Nucleus accumbens (tissue), 56 donors: ENCODE data around the gene ANGPTL2.

Experiments
- DNase-seq, 56 donors: peaks; one replicate each; lab custom pipeline; 2025; lab: John Stamatoyannopoulos, UW

Gene ANGPTL2

DNA sequence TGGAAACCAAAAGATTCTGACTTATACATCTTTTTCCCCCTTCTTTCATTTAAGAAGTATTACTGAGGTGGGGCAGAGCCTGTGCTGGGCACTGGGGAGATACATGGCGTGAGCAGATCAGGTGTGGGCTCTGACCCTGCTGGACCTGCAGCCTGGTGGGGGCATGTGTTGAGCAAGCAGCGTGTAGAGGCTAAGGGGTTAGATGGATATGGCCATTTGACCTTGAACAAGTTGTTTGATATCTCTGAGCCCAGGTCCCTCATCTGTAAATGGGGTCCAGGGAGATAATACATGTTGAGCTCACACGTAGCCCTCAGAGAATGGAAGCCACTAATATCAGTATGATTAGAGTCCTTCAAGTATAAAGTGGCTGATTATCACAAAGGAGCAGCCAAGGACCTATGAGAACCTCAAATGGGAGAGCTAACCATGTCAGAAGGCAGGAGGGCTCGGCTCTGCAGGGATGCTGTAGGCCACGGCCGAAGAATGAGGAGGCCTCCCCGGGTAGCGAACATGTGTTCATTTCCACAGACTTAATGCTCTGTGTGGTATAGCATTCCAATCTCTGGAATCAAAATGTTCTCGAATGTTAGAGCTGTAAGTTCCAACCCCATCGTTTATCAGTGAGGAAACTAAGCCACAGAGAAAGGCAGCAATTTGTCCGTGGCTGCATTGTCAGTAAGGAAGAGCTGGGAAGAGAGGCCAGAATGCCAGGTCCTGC, 15.4 kb upstream of the ANGPTL2 start:
- no peak for DNase-seq

DNA sequence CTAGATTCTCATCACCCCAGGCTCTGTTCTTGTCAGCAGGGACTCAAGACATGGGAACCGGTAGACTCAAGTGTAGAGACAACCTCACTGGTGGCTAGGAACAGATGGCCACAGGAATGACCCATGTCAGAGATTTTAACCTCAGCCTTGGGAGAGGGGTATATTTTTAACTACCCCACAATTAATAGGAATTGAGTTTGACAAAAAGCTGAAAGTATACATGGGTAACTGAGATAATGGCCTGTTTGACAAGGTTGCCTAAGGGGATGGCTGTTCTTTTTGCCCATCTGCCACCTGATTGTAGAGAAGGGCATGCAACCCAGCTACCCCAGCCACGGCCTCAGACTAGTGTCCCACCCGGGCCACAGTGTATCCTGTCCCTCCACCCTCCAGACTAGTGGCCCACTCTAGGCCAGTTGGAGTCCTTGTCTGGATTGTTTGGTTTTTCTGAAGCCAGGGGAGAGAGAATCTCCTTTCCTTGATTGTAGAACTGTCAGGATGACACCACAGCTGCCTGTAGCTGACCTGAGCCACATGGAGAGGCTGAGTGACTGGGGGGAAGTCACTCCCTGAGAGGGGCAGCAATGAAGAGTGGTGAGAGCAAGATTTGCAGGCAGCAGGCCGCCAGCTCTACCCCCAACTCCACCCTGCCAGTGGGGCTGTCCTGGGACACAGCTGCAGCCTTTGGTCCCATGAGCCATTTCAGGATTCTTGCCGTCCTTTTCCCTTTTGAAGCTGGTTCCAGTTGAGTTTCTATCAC, 14.6 kb upstream of the ANGPTL2 start:
- DNase-seq: no peak

GRCh38 chr9:127136081-127136879, 13.8 kb upstream of the ANGPTL2 start:
- DNase-seq: no peak

- DNase-seq: no peak
Observed at GRCh38 chr9:127135056-127135745, 12.8 kb upstream of the ANGPTL2 start.

DNA sequence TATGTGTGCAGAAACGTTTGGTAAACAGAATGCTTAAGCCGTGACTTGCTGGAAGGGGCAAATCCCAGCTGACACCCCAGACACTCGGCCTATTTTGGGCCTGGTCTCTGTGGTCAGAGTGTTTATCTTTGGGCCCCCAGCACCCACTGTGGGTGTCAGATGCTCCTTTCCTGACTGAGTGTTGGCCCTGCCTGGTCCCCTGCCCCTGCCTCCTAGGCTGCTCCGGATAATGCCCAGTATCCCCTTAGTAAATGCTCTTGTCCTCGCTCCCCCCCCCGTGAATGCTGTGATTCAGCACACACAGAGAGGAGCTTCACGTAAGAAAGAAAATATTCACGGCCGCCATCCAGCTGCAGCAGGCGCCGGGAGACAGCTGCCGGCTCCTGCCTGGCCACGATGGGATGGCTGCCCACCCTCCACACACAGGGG, 11.3 kb upstream of the ANGPTL2 start:
- peak in 53 of 56 donors; percentile 37 to 91 (median 77) for DNase-seq

GRCh38 chr9:127132921-127133647, 10.6 kb upstream of the ANGPTL2 start:
- peak in 17 of 56 donors; percentile 26 to 74 (median 50) for DNase-seq

DNA sequence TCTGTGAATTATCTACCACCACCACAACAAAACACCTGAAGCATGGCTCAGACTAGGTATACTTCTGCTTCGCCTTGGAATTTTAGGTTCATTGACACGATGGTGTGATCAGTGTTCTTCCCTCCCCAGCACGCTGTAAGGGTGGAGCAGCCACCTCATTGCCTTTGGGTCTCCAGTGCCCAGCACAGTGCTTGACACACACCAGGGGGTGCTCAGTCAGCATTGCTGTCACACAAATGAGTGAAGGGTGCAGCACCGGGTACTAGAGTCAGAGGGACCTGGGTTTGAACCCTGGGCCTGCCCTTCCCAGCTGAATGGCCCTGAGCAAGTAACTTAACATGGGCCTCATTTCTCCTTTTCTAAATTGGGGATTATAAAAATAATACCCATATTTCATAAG, 9.9 kb upstream of the ANGPTL2 start:
- DNase-seq: no peak

DNA sequence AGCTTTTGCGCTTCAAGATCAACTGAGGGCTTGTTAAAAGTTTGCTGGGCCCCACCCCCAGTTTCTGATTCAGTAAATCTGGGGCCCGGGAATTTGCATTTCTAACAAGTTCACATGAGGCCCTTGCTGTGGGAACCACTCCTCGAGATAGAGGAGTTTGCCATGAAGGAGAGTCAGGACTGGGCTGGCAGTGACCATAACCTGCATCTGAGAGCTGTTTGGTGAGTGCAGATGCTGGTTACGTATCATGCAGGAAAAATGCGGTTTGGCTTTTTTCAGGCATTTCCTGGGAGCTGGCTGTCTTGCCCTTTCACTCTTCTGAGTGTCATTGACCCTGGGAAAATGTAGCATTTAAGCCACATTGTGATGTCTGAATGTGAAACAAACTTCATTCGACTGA, 9.4 kb upstream of the ANGPTL2 start:
- DNase-seq: no peak

GRCh38 chr9:127130661-127131538, 8.5 kb upstream of the ANGPTL2 start:
- DNase-seq: peak in 27 of 56 donors; percentile 17 to 75 (median 42)

- no peak for DNase-seq
Observed at GRCh38 chr9:127130235-127130634, 7.8 kb upstream of the ANGPTL2 start.

GRCh38 chr9:127129718-127130085, 7.3 kb upstream of the ANGPTL2 start:
- no peak for DNase-seq

DNA sequence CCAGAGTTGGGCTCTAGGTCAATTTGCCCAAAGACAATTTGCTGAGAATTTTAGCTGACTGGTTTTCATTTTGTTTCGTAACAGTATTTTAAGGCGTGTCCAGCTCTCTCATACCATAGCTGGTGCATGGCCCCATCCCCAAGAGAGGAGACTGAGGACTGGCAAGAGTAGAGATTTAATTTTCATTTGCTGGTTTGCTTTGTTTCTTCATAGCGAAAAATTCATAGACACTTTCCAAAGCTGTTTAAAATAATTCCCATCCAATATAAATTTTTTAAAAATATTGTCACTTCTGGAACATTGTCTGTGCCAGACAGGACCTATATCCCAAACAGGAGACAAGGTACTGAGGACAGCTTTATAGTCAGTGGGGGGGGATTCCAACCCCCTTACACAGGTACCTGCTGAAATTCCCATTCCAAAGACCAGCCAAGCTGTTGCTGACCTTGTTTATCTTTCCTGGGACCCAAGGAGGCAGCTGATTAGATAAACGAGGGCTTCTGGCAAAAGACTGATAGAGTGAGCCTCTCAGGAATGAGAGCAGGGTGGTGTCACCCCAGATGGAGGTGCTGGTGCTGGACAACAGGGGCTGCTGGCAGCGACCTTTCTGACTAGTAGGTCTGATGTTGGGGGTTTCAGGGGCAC, 6.8 kb upstream of the ANGPTL2 start:
- DNase-seq: no peak

- DNase-seq: peak in 26 of 56 donors; percentile 25 to 72 (median 38)
Observed at GRCh38 chr9:127128341-127129072, 6.1 kb upstream of the ANGPTL2 start.

DNA sequence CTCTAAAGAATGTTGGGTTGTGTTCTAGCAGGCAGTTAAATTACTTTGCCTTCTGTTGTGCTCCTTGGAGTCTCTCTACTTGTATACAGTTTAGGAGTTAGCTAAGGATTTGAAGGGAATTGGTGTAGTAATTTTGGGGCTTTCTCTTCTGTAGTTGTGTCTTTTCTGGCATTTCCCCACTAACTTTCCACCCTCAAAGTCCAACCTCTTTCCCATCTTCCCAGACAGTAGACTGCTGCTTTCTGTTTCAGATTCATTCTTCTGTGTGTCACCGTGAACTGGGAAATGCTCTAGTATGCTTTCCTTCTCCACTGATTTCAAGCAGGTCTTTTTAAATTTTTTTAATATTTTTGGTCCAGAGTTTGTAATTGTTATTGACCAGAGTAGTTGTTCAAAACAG, 4.5 kb upstream of the ANGPTL2 start:
- DNase-seq: no peak

GRCh38 chr9:127124792-127125191, 2.4 kb upstream of the ANGPTL2 start:
- DNase-seq: no peak

GRCh38 chr9:127124111-127124531, 1.7 kb upstream of the ANGPTL2 start:
- DNase-seq: no peak

DNA sequence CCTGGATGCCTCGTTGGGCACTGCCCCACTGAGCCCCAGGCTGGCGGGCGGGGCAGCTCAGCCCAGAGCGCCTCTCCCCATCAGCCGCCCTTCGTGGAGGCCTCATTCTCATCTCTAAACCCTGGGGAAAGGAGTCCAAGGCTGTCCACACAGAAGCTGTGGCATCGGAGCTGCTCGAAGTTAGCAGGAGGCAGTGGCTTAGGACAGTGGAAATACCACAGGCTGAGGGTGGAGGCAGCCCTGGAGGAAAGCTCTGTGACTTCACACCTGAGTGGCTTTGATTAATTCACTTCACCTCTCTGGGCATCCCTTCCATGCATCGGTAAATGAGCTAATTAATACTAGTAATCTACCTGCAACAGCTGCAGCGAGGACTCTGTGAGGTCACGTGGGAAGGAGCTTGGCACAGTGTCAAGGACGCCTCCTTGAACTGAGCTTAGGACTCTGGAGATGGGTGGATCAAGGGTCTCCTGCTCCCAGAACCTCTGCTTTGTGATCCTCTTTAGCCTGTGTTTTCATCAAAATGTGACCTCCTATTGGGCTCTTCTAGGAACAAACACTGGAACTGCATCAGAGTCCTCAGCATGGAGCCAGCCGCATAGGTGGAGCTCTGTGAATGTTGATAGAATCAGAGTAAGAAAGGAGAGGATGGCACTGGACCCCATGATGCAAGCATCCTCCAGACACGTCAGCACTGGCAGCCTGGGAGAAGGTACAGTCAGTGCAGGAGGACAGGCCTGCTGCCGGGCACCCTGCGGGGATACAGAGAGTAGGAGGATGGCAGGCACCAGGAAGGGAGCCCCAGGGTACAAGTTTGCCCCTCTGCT, 842 bp upstream of the ANGPTL2 start:
- peak in 4 of 56 donors; percentile 36 to 53 (median 48) for DNase-seq
